Measurements from ENCODE around the gene VSIG4.

GRCh38 chrX:66015152-66015831 is 24.6 kb downstream of the VSIG4 start:
- no peak for TF ChIP-seq CTCF (conservative IDR thresholded peaks at IDR 0.05; ENCODE audit: low read depth, low read length)
- no peak for TF ChIP-seq EZH2 (IDR thresholded peaks at IDR 0.05; ENCODE audit: low read length, unreplicated experiment)
- no peak for TF ChIP-seq EZH2phosphoT487 (IDR thresholded peaks at IDR 0.05; ENCODE audit: borderline replicate concordance, low read length)

All from PC-3 (cell line).